HL-60 (cell line): ENCODE results near the gene PBX1.

Experiments used
- DNase-seq, 2 experiments: peaks; one replicate each; pipeline ENCODE4 v3.0.0-alpha.2; 2010 to 2020; ENCODE audit warnings: low read depth in 1 of 2, low spot score in 1 of 2
- H3K27ac ChIP-seq: fragments of 250-450 bp; sonication (Bioruptor Pico); replicated peaks from 2 replicates; pipeline ENCODE4 v1.5.1; 2020; ENCODE audit warnings: mild to moderate bottlenecking, moderate library complexity
- H3K27me3 ChIP-seq: fragments of 250-450 bp; sonication (Bioruptor Pico); 2 replicates; pipeline ENCODE4 v1.5.1; 2021; ENCODE audit warnings: mild to moderate bottlenecking, moderate library complexity; ENCODE audit not compliant: insufficient read depth, poor library complexity, severe bottlenecking
- H3K4me3 ChIP-seq: replicated peaks from 2 replicates; pipeline ENCODE4 v1.5.1; 2011; ENCODE audit warnings: mild to moderate bottlenecking, control low read depth, low read length; ENCODE audit not compliant: insufficient read depth
- GABPA ChIP-seq: IDR thresholded peaks from 2 replicates; pipeline ENCODE4 v1.6.1; 2012; ENCODE audit warnings: low read depth
- POLR2AphosphoS5 ChIP-seq: IDR thresholded peaks from 2 replicates; pipeline ENCODE4 v1.6.1; 2012; ENCODE audit warnings: low read depth
- SPI1 ChIP-seq: IDR thresholded peaks from 2 replicates; pipeline ENCODE4 v1.6.1; 2012; ENCODE audit warnings: low read depth, mild to moderate bottlenecking, borderline replicate concordance
- TF ChIP-seq, protein P1 (sequence below): IDR thresholded peaks from one replicate; pipeline ENCODE4 v1.5.1; 2011; ENCODE audit warnings: low read length, control low read depth, inconsistent platforms; ENCODE audit not compliant: insufficient read depth
- TF ChIP-seq, protein P2 (sequence below): IDR thresholded peaks from 2 replicates; pipeline ENCODE4 v1.6.1; 2012; ENCODE audit warnings: low read depth; ENCODE audit not compliant: insufficient replicate concordance

Gene PBX1

DNA sequence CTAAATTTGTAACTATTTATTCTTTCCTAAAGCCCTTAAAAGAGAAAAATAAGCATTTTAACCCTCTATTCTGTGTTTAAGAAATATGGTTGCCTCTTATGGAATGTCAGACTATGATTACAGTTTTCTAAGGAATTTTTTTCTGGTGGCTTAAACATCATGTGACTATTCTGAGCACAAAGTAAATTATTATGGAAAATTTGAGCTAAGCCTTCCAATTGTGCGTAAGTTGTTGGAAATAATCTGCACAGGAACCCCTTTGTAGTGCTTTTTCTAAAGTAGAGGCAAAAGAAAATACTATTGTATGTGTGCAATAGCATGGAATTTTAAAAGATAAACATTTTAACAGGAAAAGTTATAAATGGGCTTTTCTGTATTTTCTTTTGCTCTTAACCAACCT, 254.8 kb downstream of the PBX1 start:
- no peak for DNase-seq
- TF ChIP-seq POLR2AphosphoS5 (no peak), SPI1 (no peak), GABPA (no peak)
- TF ChIP-seq, protein P1, sequence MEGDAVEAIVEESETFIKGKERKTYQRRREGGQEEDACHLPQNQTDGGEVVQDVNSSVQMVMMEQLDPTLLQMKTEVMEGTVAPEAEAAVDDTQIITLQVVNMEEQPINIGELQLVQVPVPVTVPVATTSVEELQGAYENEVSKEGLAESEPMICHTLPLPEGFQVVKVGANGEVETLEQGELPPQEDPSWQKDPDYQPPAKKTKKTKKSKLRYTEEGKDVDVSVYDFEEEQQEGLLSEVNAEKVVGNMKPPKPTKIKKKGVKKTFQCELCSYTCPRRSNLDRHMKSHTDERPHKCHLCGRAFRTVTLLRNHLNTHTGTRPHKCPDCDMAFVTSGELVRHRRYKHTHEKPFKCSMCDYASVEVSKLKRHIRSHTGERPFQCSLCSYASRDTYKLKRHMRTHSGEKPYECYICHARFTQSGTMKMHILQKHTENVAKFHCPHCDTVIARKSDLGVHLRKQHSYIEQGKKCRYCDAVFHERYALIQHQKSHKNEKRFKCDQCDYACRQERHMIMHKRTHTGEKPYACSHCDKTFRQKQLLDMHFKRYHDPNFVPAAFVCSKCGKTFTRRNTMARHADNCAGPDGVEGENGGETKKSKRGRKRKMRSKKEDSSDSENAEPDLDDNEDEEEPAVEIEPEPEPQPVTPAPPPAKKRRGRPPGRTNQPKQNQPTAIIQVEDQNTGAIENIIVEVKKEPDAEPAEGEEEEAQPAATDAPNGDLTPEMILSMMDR, result no peak
- TF ChIP-seq, protein P2, sequence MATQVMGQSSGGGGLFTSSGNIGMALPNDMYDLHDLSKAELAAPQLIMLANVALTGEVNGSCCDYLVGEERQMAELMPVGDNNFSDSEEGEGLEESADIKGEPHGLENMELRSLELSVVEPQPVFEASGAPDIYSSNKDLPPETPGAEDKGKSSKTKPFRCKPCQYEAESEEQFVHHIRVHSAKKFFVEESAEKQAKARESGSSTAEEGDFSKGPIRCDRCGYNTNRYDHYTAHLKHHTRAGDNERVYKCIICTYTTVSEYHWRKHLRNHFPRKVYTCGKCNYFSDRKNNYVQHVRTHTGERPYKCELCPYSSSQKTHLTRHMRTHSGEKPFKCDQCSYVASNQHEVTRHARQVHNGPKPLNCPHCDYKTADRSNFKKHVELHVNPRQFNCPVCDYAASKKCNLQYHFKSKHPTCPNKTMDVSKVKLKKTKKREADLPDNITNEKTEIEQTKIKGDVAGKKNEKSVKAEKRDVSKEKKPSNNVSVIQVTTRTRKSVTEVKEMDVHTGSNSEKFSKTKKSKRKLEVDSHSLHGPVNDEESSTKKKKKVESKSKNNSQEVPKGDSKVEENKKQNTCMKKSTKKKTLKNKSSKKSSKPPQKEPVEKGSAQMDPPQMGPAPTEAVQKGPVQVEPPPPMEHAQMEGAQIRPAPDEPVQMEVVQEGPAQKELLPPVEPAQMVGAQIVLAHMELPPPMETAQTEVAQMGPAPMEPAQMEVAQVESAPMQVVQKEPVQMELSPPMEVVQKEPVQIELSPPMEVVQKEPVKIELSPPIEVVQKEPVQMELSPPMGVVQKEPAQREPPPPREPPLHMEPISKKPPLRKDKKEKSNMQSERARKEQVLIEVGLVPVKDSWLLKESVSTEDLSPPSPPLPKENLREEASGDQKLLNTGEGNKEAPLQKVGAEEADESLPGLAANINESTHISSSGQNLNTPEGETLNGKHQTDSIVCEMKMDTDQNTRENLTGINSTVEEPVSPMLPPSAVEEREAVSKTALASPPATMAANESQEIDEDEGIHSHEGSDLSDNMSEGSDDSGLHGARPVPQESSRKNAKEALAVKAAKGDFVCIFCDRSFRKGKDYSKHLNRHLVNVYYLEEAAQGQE, result no peak
- Histone ChIP-seq H3K27ac (no peak overlapping the region), H3K4me3 (no peak overlapping the region), H3K27me3 (no peaks in the 10 kb centered on the region)

DNA sequence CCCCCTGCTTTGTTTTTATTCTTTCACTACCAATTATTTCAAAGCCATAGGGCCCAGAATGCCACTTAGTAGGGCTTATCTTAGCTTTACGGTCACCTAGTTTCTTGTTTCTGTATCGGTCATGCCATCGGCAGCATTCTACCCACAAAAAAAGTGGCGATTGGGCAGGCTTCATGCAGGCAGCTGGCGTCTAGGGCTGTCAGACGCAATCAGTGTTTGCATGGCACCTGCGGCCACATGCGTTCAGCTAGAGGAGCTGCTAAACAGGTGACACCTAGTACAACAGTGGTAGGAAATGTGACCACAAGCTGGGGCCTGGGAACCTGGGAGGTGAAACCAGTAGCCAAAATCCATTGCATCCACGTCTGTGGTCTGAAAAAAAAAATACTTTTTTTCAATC, 262.7 kb downstream of the PBX1 start:
- Histone ChIP-seq H3K27ac (no peak overlapping the region), H3K4me3 (no peak overlapping the region), H3K27me3 (no peaks in the 10 kb centered on the region)
- no peak for TF ChIP-seq SPI1
- no peak for TF ChIP-seq GABPA
- TF ChIP-seq, protein P2, result no peak
- TF ChIP-seq, protein P1, result no peak
- no peak for TF ChIP-seq POLR2AphosphoS5
- DNase-seq, result no peak

GRCh38 chr1:164823486-164824279, 264.7 kb downstream of the PBX1 start:
- TF ChIP-seq, protein P1, result no peak
- TF ChIP-seq SPI1 (no peak), GABPA (no peak), POLR2AphosphoS5 (no peak)
- TF ChIP-seq, protein P2, result no peak
- peaks cover 2% of the 10 kb centered on the region for H3K27me3 ChIP-seq
- no peak overlapping the region for H3K4me3 ChIP-seq
- H3K27ac ChIP-seq, result no peak overlapping the region
- no peak for DNase-seq
